Right lung (tissue), 5 donors: Measurements from ENCODE around the gene MGST2. TPM values are rescaled to one million over a fixed set of nuclear protein-coding genes. Genes with fewer than 3 reads are reported as not detected.
"Not testable (repeated sequence)": the region's sequence is repeated elsewhere in the genome, so short reads cannot be mapped to it uniquely, and the experiment has no call there.

Source experiments
- DNase-seq, 2 donors: peaks; one replicate each; pipeline ENCODE4 v3.0.0-alpha.2; 2013
- polyA plus RNA-seq, 5 donors: library from polyadenylated mRNA; unstranded; fragments of 120-200 nt; gene quantifications; one replicate each; pipeline versions ENCODE4 v1.2.1 to v1.2.3, GENCODE V29; 2013; ENCODE audit warnings: inconsistent platforms in 1 of 5, low replicate concordance in 1 of 5; ENCODE audit not compliant: insufficient read length in 5 of 5, insufficient read depth in 1 of 5

The MGST2 gene
- polyA plus RNA-seq, 5 donors, result 42.2 to 51.5 (median 47.3) TPM

- not testable (repeated sequence) for DNase-seq
Observed at GRCh38 chr4:139698167-139698925, 32.7 kb downstream of the MGST2 start.

- DNase-seq, result no peak
Observed at GRCh38 chr4:139700568-139700967, 34.9 kb downstream of the MGST2 start.

GRCh38 chr4:139704915-139705485 is 39.4 kb downstream of the MGST2 start:
- DNase-seq, result no peak

- no peak for DNase-seq
Observed at GRCh38 chr4:139709660-139710059, 44.0 kb downstream of the MGST2 start.

- no peak for DNase-seq
Observed at GRCh38 chr4:139710073-139710472, 44.5 kb downstream of the MGST2 start.

GRCh38 chr4:139711461-139711860 is 45.8 kb downstream of the MGST2 start:
- no peak for DNase-seq

- no peak for DNase-seq
Observed at GRCh38 chr4:139712882-139713281, 47.3 kb downstream of the MGST2 start.

GRCh38 chr4:139715746-139716391 is 50.2 kb downstream of the MGST2 start:
- DNase-seq, result no peak

- no peak for DNase-seq
Observed at GRCh38 chr4:139718358-139718757, 52.7 kb downstream of the MGST2 start.

- no peak for DNase-seq
Observed at GRCh38 chr4:139718833-139719232, 53.2 kb downstream of the MGST2 start.

- DNase-seq, result no peak
Observed at GRCh38 chr4:139719381-139720101, 53.9 kb downstream of the MGST2 start.

- no peak for DNase-seq
Observed at GRCh38 chr4:139720806-139721205, 55.2 kb downstream of the MGST2 start.

GRCh38 chr4:139721789-139722188 is 56.2 kb downstream of the MGST2 start:
- DNase-seq, result no peak

- no peak for DNase-seq
Observed at GRCh38 chr4:139725236-139725635, 59.6 kb downstream of the MGST2 start.

GRCh38 chr4:139726615-139727014 is 61.0 kb downstream of the MGST2 start:
- DNase-seq, result no peak

GRCh38 chr4:139728146-139728545 is 62.5 kb downstream of the MGST2 start:
- DNase-seq, result no peak

GRCh38 chr4:139728840-139729239 is 63.2 kb downstream of the MGST2 start:
- no peak for DNase-seq

- no peak for DNase-seq
Observed at GRCh38 chr4:139732991-139733570, 67.5 kb downstream of the MGST2 start.

GRCh38 chr4:139734201-139734874 is 68.7 kb downstream of the MGST2 start:
- DNase-seq, result peak; percentile 67 to 79

GRCh38 chr4:139734875-139735380 is 69.3 kb downstream of the MGST2 start:
- DNase-seq, result peak; percentile 93
